ENCODE data around the gene AGPAT3. TPM values are rescaled to one million over a fixed set of nuclear protein-coding genes. Genes with fewer than 3 reads are reported as not detected.

Gene AGPAT3
- total RNA-seq, 4 donors from 2014 or later: 40.6 to 80.5 (median 65.3) TPM

DNA sequence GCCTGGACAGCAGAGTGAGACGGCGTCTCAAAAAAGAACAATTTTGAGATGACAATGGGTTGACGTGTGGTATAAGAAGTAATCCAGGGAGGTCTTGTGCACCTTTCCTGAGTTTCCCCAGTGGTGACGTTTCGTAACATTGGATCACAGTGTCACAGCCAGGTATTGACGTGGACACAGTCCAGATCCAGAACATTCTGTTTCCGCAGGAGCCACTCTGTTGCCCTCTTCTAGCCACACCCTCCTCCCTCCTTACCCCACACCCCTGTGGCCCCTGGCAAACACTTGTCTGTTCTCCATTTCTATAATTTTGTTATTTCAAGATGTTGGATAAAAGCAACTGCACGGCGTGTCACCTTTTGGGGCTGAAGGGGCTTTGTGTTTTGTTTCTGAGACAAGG, 140.6 kb downstream of the AGPAT3 start:
- Histone ChIP-seq H3K9me3 (no peaks in the 10 kb centered on the region), H3K4me3 (replicated peaks in 1 of 3) (no peak overlapping the region), H3K27me3 (no peaks in the 10 kb centered on the region), H3K4me1 (no peaks in the 10 kb centered on the region), H3K36me3 (no peaks in the 10 kb centered on the region), H3K27ac (no peak overlapping the region)
- no peak for DNase-seq
- intact Hi-C loops (cut with DNase I): no loop called here
- TF ChIP-seq, protein P1, sequence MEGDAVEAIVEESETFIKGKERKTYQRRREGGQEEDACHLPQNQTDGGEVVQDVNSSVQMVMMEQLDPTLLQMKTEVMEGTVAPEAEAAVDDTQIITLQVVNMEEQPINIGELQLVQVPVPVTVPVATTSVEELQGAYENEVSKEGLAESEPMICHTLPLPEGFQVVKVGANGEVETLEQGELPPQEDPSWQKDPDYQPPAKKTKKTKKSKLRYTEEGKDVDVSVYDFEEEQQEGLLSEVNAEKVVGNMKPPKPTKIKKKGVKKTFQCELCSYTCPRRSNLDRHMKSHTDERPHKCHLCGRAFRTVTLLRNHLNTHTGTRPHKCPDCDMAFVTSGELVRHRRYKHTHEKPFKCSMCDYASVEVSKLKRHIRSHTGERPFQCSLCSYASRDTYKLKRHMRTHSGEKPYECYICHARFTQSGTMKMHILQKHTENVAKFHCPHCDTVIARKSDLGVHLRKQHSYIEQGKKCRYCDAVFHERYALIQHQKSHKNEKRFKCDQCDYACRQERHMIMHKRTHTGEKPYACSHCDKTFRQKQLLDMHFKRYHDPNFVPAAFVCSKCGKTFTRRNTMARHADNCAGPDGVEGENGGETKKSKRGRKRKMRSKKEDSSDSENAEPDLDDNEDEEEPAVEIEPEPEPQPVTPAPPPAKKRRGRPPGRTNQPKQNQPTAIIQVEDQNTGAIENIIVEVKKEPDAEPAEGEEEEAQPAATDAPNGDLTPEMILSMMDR (IDR thresholded peaks at IDR 0.05): no peak
- no peak for TF ChIP-seq POLR2A (IDR thresholded peaks at IDR 0.05)
- WGBS, 2 donors: 80 to 82% methylated on average over 9 of the region's 9 CpGs

DNA sequence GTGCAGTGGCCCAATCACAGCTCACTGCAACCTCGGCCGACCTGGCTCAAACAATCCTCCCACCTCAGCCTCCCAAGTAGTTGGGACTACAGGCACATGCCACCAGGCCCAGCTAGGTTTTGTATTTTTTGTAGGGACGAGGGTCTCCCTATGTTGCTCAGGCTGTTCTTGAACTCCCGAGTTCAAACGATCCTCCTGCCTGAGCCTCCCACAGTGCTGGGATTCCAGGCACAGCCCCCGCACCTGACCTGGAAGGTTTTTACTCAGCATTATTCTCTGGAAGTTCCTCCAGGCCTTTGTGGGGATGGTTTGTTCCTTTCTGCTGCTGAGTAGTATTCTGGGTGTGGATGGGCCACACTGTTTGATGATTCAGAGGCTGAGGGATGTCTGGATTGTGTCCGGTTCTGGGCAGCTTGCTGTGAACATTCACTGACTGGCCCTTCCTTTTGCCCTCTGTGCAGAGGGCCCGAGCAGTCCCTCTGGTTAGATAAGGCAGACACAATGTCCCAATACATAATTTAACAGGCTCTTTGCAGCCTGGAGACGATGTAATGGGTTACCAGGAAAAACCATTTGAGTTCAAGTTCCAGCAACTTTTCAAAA, 141.1 kb downstream of the AGPAT3 start:
- WGBS, 2 donors: 72 to 78% methylated on average over 9 of the region's 9 CpGs

DNA sequence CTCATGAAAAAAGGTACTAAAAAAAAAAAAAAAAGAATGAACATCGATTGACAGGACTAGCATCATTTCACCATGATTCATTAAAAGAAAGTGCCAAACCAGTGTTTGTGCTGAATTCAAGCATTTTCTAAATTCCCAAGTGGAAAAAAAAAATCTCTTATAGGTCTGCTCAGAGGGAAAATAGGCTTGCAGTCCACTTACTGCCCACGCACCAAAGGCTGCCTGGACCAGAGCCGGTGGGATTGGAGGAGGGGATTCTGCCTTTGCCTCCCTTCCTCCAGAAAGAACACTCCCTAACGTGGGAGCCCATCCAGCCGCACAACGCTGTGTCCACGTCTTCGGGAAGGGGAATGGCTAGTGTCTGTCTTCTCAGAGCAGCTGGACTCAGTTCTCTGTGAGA, 141.6 kb downstream of the AGPAT3 start:
- no peak for DNase-seq
- intact Hi-C loops (cut with DNase I): no loop called here
- Histone ChIP-seq H3K27me3 (no peaks in the 10 kb centered on the region), H3K27ac (peak overlapping the region in 2 of 3 donors; percentile 17), H3K9me3 (no peaks in the 10 kb centered on the region), H3K36me3 (no peaks in the 10 kb centered on the region), H3K4me1 (peaks cover 0 to 5% of the 10 kb centered on the region in 2 donors), H3K4me3 (replicated peaks in 1 of 3) (no peak overlapping the region)
- TF ChIP-seq POLR2A (IDR thresholded peaks at IDR 0.05): no peak
- TF ChIP-seq, protein P1 (IDR thresholded peaks at IDR 0.05): no peak
- WGBS, 2 donors: 68 to 86% methylated on average over 8 of the region's 8 CpGs

More for the DNA sequence above, 141.1 kb downstream of the AGPAT3 start:
- H3K27ac ChIP-seq: no peak overlapping the region
- no peaks in the 10 kb centered on the region for H3K9me3 ChIP-seq
- TF ChIP-seq POLR2A (IDR thresholded peaks at IDR 0.05): no peak
- TF ChIP-seq, protein P1 (IDR thresholded peaks at IDR 0.05): no peak
- H3K36me3 ChIP-seq: no peaks in the 10 kb centered on the region
- H3K4me3 ChIP-seq (replicated peaks in 1 of 3): no peak overlapping the region
- no peaks in the 10 kb centered on the region for H3K27me3 ChIP-seq
- peaks cover 0 to under 1% of the 10 kb centered on the region in 2 donors for H3K4me1 ChIP-seq
- intact Hi-C loops (cut with DNase I): no loop called here
- DNase-seq: no peak

DNA sequence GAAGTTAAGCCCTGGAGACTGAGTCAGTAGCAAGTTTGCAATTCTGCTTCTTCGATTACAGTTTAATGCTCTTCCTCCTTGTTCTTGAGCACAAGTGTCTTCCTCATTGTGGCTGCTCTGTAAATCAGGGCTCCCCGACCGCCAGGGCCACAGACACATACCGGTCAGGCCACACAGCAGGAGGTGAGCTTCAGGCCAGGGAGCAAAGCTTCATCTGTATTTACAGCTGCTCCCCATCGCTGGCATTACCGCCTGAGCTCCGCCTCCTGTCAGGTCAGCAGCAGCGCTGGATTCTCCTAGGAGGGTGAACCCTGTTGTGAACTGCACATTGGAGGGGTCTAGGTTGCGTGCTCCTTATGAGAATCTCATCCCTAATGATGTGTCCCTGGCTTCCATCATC, 145.4 kb downstream of the AGPAT3 start:
- Histone ChIP-seq H3K27ac (no peak overlapping the region), H3K4me1 (peaks cover 5 to 15% of the 10 kb centered on the region in 2 donors), H3K9me3 (no peaks in the 10 kb centered on the region), H3K36me3 (no peaks in the 10 kb centered on the region), H3K27me3 (no peaks in the 10 kb centered on the region), H3K4me3 (replicated peaks in 1 of 3) (no peak overlapping the region)
- TF ChIP-seq, protein P1 (IDR thresholded peaks at IDR 0.05): no peak
- no peak for TF ChIP-seq POLR2A (IDR thresholded peaks at IDR 0.05)
- no peak for DNase-seq
- WGBS, 2 donors: 80 to 86% methylated on average over 9 of the region's 9 CpGs
- intact Hi-C loops (cut with DNase I): no loop called here

DNA sequence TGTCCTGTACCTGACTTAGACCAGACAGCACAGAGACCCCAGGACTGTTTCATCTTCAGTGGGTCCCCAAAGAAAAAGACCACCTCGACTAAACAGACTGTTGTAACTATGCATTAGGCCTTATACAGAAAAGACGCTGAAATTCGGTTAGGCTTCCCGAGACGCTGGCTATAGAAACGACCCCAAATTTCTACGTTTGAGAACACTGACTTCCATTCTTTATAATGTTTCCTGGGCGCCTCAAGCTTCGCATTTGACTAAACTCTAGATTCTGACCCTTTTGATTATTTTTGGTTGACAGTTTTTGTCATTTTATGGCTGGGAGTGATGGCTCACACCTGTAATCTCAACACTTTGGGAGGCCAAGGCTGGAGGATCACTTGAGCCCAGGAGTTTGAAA, 146.1 kb downstream of the AGPAT3 start:
- intact Hi-C loops (cut with DNase I): no loop called here
- no peak for TF ChIP-seq POLR2A (IDR thresholded peaks at IDR 0.05)
- TF ChIP-seq, protein P1 (IDR thresholded peaks at IDR 0.05): no peak
- WGBS, 2 donors: 85 to 86% methylated on average over 9 of the region's 9 CpGs

More for the DNA sequence above, 146.1 kb downstream of the AGPAT3 start:
- Histone ChIP-seq H3K4me3 (replicated peaks in 1 of 3) (peak overlapping the region in 2 of 3 donors; percentile 83 to 87), H3K36me3 (no peaks in the 10 kb centered on the region), H3K27ac (no peak overlapping the region), H3K9me3 (no peaks in the 10 kb centered on the region), H3K27me3 (no peaks in the 10 kb centered on the region), H3K4me1 (peaks cover 5 to 15% of the 10 kb centered on the region in 2 donors)
- no peak for DNase-seq
